ENCODE data around the gene MRPL20. TPM values are rescaled to one million over a fixed set of nuclear protein-coding genes. Genes with fewer than 3 reads are reported as not detected.

MRPL20 gene
- total RNA-seq, 2 experiments from 2014 or later = 181 to 182 TPM

DNA sequence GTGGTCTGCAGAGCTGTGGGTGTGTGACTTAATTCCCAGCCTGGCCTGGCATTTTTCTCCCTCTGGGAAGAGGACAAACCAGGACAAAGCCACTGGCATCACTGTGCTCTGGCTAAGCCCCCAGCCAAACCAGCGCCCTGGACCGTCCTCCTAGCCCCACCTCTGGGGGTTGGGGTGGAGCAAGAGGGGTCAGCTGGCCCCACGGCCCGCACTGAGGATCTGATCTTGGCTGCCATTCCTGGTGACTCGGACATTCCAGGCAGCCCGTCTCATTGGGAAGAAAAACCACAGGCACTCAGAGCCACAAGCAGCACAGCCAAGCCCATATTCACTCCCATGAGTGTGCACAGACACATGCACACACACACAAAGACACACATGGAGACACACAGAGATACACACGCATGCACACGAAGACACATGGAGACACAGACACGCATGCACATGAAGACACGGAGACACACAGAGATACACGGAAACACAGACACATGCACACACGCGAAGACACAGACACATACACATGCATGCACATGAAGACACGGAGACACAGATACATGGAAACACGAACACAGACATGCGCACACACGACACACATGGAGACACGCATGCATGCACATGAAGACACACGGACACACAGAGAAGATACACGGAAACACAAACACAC, 46.5 kb downstream of the MRPL20 start:
- Mint-ChIP-seq H3K36me3 (no peaks in the 10 kb centered on the region), H3K9me3 (no peaks in the 10 kb centered on the region), H3K27me3 (no peaks in the 10 kb centered on the region), H3K4me1 (peaks cover 14% of the 10 kb centered on the region), H3K27ac (no peak overlapping the region), H3K4me3 (no peak overlapping the region)
- no peak for DNase-seq

DNA sequence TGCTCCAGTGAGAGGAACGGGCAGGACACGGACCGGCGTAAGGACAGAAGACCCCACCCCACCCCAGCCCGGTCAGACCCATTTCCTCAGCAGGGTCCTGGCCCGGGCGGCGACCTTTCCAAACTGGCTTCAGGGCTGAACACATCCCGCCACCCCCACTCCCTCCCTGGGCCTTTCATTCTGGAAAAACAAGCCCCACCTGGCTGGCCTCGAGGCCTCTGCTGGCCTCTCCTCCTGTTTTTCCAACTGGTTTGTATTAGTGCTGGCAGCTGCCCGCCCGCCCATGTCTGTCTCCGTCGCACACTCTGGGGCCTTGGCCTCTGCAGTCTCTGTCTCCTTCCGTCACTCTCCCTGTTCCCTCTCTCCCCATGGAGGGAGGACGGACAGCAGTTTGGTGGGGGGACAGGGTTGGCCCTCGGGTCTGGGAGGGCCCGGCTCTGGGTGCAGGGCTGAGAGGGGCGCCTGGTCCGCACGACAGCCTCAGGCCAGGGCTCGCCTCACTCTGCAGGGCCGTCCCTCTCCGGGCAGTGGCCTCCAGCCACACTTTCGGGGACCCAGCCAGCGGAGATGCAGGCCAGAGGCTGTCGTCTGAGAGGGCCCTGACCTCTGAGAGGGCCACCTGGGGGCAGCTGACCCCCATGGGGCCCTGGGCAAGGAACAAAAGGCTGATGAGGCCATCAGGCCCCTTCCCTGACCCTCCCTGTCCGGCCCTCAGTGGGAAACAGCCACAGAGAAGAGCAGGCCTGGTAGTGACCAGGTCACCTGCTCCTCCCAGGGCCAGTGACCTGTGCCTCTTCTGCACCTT, 47.2 kb downstream of the MRPL20 start:
- peaks cover 14% of the 10 kb centered on the region for H3K4me1 Mint-ChIP-seq
- no peak overlapping the region for H3K4me3 Mint-ChIP-seq
- no peaks in the 10 kb centered on the region for H3K36me3 Mint-ChIP-seq
- no peaks in the 10 kb centered on the region for H3K9me3 Mint-ChIP-seq
- no peak overlapping the region for H3K27ac Mint-ChIP-seq
- no peak for DNase-seq
- H3K27me3 Mint-ChIP-seq = no peaks in the 10 kb centered on the region

DNA sequence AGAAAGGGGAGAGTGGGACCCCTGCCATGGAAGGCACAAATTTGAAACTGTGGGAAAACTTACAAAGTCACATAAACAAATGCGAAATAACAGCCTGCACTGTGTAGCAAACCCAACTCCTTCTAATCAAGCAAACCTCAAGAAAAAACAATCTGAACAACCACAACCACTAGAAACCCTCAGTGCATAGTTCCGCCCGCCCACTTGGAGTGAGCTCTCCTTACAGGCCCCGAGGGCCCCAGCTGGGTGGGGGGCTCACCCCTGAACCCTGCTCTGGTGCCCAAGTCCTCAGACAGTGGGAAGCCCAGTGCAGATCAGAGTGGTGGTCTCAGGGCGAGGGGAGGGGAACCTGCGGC, 47.8 kb downstream of the MRPL20 start:
- Mint-ChIP-seq H3K4me3 (no peak overlapping the region), H3K27me3 (peaks cover 2% of the 10 kb centered on the region), H3K27ac (peak overlapping the region; percentile 58), H3K4me1 (peaks cover 14% of the 10 kb centered on the region), H3K36me3 (no peaks in the 10 kb centered on the region), H3K9me3 (no peaks in the 10 kb centered on the region)
- no peak for DNase-seq

DNA sequence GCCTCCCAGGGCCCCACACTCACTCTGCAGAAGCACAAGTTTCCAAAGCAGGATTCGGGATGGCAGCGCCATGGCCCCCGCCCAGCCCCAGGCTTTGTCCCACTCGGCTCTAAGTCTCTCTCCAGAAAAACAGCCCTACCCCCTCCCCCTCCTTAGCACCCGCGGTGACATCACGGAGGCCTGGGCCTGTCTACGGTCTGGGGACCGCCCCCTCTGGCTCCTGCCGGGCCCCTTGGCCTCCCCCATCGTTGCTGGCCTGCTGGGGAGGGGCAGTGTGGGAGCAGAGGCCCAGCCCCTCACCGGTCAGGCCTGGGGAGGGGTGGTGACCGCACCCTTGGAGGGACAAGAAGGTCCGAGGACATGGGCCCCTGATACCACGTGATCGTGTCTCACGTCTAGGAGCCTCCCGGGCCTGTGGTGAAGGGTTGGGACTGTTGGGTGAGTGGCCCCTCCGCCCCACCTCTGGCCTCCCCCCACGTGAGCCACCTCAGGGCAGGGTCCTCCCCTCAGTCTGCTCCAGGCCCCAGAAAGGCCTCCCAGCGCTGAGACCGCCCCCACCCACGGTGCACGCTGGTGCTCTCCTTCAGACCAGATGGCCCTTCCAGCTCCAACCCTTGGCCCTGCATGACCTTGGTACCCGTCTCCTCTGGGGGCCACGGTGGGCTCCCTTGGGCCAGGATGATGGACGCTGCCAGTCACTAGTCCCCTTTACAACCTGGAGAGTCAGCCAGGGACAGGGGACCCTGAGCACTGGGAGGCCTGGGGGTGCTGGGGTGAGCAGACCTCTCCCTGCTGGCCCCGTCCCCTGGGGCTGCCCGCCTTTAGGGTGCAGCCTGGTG, 48.4 kb downstream of the MRPL20 start, which contains the start of gene MXRA8:
TSS of gene MXRA8 (minus strand) at position 123 of the 839 bp plus-strand sequence. CDS start at position 72, 51 bp downstream.
- peaks cover 7% of the 10 kb centered on the region for H3K27me3 Mint-ChIP-seq
- no peak for DNase-seq
- H3K27ac Mint-ChIP-seq = peak within 1 kb of the TSS; percentile 58
- peaks cover 14% of the 10 kb centered on the region for H3K4me1 Mint-ChIP-seq
- H3K4me3 Mint-ChIP-seq = no peak within 1 kb of the TSS
- H3K36me3 Mint-ChIP-seq = no peaks in the 10 kb centered on the region
- no peaks in the 10 kb centered on the region for H3K9me3 Mint-ChIP-seq

DNA sequence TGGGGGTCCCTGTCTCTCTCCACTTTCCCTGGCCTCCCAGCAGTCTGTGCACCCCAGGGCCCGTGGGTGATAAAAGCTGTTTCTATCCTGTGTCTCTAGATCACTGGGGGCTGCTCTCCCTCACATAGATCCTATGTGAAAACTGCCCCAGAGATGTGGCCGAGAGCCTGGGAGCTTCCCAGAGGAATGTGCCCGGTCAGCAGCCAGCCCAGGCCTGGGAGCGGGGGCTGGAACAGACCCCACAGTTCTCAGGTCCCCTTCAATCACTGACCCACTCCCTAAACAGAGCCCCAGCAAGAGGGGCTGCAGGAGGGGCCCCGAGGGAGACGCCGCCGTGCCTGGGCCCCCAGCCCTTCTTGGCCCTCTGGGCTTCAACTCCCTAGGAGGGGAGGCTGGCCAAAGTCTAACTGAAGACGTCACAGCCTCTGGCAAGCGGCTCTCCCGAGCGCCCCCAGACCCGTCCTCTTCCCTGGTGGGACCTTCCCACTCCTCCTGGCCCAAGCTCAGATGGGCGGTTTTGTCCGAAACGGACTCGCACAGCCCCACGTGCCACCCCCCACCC, 49.1 kb downstream of the MRPL20 start:
- no peak overlapping the region for H3K4me3 Mint-ChIP-seq
- DNase-seq = no peak
- H3K4me1 Mint-ChIP-seq = peaks cover 14% of the 10 kb centered on the region
- no peak overlapping the region for H3K27ac Mint-ChIP-seq
- no peaks in the 10 kb centered on the region for H3K36me3 Mint-ChIP-seq
- no peaks in the 10 kb centered on the region for H3K9me3 Mint-ChIP-seq
- H3K27me3 Mint-ChIP-seq = peaks cover 13% of the 10 kb centered on the region

GRCh38 chr1:1356796-1357401, 50.2 kb downstream of the MRPL20 start:
- no peak for DNase-seq
- Mint-ChIP-seq H3K36me3 (no peaks in the 10 kb centered on the region), H3K9me3 (no peaks in the 10 kb centered on the region), H3K27me3 (peaks cover 19% of the 10 kb centered on the region), H3K4me1 (peaks cover 14% of the 10 kb centered on the region), H3K27ac (no peak overlapping the region), H3K4me3 (no peak overlapping the region)

GRCh38 chr1:1356166-1356795, 50.8 kb downstream of the MRPL20 start:
- no peaks in the 10 kb centered on the region for H3K36me3 Mint-ChIP-seq
- H3K4me3 Mint-ChIP-seq = no peak overlapping the region
- no peaks in the 10 kb centered on the region for H3K9me3 Mint-ChIP-seq
- H3K27ac Mint-ChIP-seq = no peak overlapping the region
- DNase-seq = no peak
- H3K27me3 Mint-ChIP-seq = peaks cover 19% of the 10 kb centered on the region
- H3K4me1 Mint-ChIP-seq = peaks cover 14% of the 10 kb centered on the region

GRCh38 chr1:1355416-1355815, 51.7 kb downstream of the MRPL20 start:
- peak; percentile 39 for DNase-seq
- Mint-ChIP-seq H3K9me3 (no peaks in the 10 kb centered on the region), H3K27me3 (peaks cover 19% of the 10 kb centered on the region), H3K27ac (no peak overlapping the region), H3K4me1 (peaks cover 14% of the 10 kb centered on the region), H3K4me3 (no peak overlapping the region), H3K36me3 (no peaks in the 10 kb centered on the region)

DNA sequence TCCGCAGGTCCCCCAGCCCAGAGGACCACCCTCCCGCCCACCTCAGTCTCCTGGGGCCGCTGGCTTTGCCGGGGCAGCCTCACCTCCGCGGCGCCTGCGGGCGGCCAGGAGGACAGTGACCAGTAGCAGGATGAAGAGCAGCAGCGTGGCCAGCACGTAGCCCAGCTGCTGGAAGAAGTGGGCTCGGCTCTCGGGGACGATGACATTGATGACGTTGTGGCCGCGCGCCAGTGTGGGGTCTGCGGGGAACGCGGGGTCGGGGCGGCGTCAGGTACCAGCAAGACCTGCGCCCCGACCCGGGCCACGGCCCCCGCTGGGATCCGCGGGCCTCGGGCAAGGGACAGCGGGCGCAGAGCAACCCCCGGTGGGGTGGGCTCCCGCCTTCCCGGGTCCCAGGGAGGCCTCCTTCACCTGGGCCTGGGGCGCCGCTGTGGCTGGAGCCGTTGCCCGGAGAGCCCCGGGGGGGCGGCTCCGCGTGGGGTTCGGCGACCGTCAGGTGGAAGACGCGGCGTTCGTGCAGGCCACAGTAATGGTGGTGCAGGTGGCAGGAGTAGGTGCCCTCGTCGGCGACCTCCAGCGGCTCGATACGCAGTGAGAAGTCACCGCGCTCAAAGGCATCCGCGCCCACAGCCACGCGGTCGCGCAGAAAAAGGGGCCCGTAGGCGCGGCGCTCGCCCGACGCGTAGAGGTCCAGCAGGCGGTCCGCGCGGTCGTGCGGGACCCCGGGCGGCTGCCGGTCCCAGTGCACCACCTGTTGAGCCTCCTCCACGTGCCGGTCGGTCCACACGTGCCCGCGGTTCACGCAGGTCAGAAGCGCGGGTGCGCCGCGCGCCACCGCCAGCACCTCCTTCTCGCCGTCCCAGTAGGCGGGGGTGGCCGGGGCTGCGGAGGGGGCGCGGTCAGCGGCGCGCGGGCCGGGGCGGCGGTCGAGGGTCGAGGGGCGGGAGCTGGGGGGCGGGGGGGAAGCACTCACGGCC, 52.5 kb downstream of the MRPL20 start:
- Mint-ChIP-seq H3K4me3 (peak overlapping the region; percentile 29), H3K36me3 (no peaks in the 10 kb centered on the region), H3K27ac (no peak overlapping the region), H3K27me3 (peaks cover 19% of the 10 kb centered on the region), H3K4me1 (peaks cover 12% of the 10 kb centered on the region), H3K9me3 (no peaks in the 10 kb centered on the region)
- DNase-seq = no peak

- Mint-ChIP-seq H3K36me3 (no peaks in the 10 kb centered on the region), H3K4me1 (peaks cover 5% of the 10 kb centered on the region), H3K27ac (no peak overlapping the region), H3K9me3 (no peaks in the 10 kb centered on the region), H3K27me3 (peaks cover 19% of the 10 kb centered on the region), H3K4me3 (no peak overlapping the region)
- DNase-seq = no peak
Observed at GRCh38 chr1:1353389-1354151, 53.5 kb downstream of the MRPL20 start.

DNA sequence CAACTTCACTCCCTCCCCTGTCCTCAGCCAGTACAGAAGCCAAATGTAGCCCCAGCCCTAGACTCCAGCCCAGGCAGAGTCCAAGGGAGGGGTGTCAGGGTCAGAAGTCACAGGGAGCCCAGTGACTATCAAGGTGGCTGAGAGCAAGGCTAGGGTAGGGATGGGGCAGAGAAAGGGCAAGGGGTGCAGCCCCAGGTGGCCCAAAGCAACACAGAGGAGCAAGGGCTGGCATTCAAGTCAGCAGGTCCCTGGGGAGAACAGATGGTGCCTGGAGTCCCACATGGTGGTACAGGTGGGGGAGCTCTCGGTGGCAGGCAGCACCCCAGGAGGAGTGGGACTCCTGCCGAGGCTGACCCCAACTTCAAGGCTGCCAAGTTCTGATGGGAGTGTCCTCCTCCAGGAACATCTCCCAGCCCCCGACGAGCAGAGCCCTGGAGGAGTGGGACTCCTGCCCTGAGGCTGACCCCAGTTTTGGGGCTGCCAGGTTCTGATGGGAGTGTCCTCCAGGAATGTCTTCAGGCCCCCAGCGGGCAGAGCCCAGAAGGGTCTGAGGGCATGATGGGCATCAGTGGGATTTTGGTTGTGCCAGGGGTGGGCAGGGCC, 54.2 kb downstream of the MRPL20 start:
- Mint-ChIP-seq H3K4me1 (peaks cover 2% of the 10 kb centered on the region), H3K27ac (no peak overlapping the region), H3K9me3 (no peaks in the 10 kb centered on the region), H3K27me3 (peaks cover 19% of the 10 kb centered on the region), H3K36me3 (no peaks in the 10 kb centered on the region), H3K4me3 (no peak overlapping the region)
- DNase-seq = no peak
